Measurements from ENCODE around the gene TWSG1. TPM values are rescaled to one million over a fixed set of nuclear protein-coding genes. Genes with fewer than 3 reads are reported as not detected.

The TWSG1 gene
- total RNA-seq, 1 donor from 2014 or later: 45.4 TPM

DNA sequence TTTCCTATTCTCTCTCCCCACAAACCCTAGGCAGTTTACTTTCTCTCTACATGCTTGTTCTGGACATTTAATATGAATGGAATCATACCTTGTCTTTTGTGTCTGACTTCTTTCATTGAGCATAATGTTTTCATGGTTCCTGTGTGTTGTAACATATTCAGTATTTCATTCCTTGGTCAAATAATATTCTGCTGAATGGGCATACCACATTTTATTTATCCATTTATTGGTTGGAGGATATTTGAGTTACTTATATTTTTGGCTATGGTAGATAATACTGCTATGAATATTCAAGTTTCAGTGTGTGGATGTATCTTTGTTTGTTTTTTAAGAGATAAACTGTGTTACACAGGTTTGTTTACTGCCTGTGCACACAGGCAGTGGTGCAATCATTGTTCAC, 9.0 kb downstream of the TWSG1 start:
- H3K27me3 ChIP-seq: no peaks in the 10 kb centered on the region
- no peak overlapping the region for H3K4me3 ChIP-seq
- TF ChIP-seq POLR2AphosphoS5 (IDR thresholded peaks at IDR 0.05; ENCODE audit: insufficient read depth in 1 of 2, low read depth in 1 of 2): no peak
- TF ChIP-seq POLR2A (IDR thresholded peaks at IDR 0.05): no peak
- TF ChIP-seq, protein P1, sequence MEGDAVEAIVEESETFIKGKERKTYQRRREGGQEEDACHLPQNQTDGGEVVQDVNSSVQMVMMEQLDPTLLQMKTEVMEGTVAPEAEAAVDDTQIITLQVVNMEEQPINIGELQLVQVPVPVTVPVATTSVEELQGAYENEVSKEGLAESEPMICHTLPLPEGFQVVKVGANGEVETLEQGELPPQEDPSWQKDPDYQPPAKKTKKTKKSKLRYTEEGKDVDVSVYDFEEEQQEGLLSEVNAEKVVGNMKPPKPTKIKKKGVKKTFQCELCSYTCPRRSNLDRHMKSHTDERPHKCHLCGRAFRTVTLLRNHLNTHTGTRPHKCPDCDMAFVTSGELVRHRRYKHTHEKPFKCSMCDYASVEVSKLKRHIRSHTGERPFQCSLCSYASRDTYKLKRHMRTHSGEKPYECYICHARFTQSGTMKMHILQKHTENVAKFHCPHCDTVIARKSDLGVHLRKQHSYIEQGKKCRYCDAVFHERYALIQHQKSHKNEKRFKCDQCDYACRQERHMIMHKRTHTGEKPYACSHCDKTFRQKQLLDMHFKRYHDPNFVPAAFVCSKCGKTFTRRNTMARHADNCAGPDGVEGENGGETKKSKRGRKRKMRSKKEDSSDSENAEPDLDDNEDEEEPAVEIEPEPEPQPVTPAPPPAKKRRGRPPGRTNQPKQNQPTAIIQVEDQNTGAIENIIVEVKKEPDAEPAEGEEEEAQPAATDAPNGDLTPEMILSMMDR (IDR thresholded peaks at IDR 0.05): no peak
- intact Hi-C loops (cut with DNase I): no loop called here
- peaks cover 10% of the 10 kb centered on the region for H3K4me1 ChIP-seq
- DNase-seq (ENCODE audit: extremely low spot score in 2 of 2): no peak
- H3K9me3 ChIP-seq: no peaks in the 10 kb centered on the region
- peaks cover 0 to 14% of the 10 kb centered on the region in 2 donors for H3K36me3 ChIP-seq
- no peak overlapping the region for H3K27ac ChIP-seq

- TF ChIP-seq POLR2AphosphoS5 (IDR thresholded peaks at IDR 0.05; ENCODE audit: insufficient read depth in 1 of 2, low read depth in 1 of 2): no peak
- TF ChIP-seq, protein P1 (IDR thresholded peaks at IDR 0.05): no peak
- TF ChIP-seq POLR2A (IDR thresholded peaks at IDR 0.05): no peak
These were observed 12.2 kb downstream of the TWSG1 start for GRCh38 chr18:9346775-9347174.

GRCh38 chr18:9348079-9348671, 13.6 kb downstream of the TWSG1 start:
- Histone ChIP-seq H3K4me1 (peaks cover 13% of the 10 kb centered on the region), H3K4me3 (no peak overlapping the region), H3K36me3 (peaks cover 0 to 10% of the 10 kb centered on the region in 2 donors), H3K9me3 (no peaks in the 10 kb centered on the region), H3K27ac (no peak overlapping the region), H3K27me3 (no peaks in the 10 kb centered on the region)
- DNase-seq (ENCODE audit: extremely low spot score in 2 of 2): no peak
- TF ChIP-seq POLR2AphosphoS5 (IDR thresholded peaks at IDR 0.05; ENCODE audit: insufficient read depth in 1 of 2, low read depth in 1 of 2): no peak
- TF ChIP-seq, protein P1 (IDR thresholded peaks at IDR 0.05): no peak
- no peak for TF ChIP-seq POLR2A (IDR thresholded peaks at IDR 0.05)
- intact Hi-C loops (cut with DNase I): no loop called here

More at GRCh38 chr18:9346775-9347174, 12.2 kb downstream of the TWSG1 start:
- no peak overlapping the region for H3K4me3 ChIP-seq
- H3K9me3 ChIP-seq: no peaks in the 10 kb centered on the region
- H3K27me3 ChIP-seq: no peaks in the 10 kb centered on the region
- no peak overlapping the region for H3K27ac ChIP-seq
- peaks cover 0 to 10% of the 10 kb centered on the region in 2 donors for H3K36me3 ChIP-seq
- no peak for DNase-seq (ENCODE audit: extremely low spot score in 2 of 2)
- H3K4me1 ChIP-seq: peaks cover 13% of the 10 kb centered on the region
- intact Hi-C loops (cut with DNase I): no loop called here

GRCh38 chr18:9348766-9349165, 14.2 kb downstream of the TWSG1 start:
- H3K27ac ChIP-seq: no peak overlapping the region
- intact Hi-C loops (cut with DNase I): no loop called here
- TF ChIP-seq, protein P1 (IDR thresholded peaks at IDR 0.05): no peak
- no peak for TF ChIP-seq POLR2AphosphoS5 (IDR thresholded peaks at IDR 0.05; ENCODE audit: insufficient read depth in 1 of 2, low read depth in 1 of 2)
- no peak for TF ChIP-seq POLR2A (IDR thresholded peaks at IDR 0.05)

GRCh38 chr18:9353596-9353995, 19.0 kb downstream of the TWSG1 start:
- H3K4me3 ChIP-seq: no peak overlapping the region
- H3K27me3 ChIP-seq: no peaks in the 10 kb centered on the region
- peaks cover 2% of the 10 kb centered on the region for H3K4me1 ChIP-seq
- no peak overlapping the region for H3K27ac ChIP-seq
- intact Hi-C loops (cut with DNase I): no loop called here
- no peaks in the 10 kb centered on the region for H3K36me3 ChIP-seq
- DNase-seq (ENCODE audit: extremely low spot score in 2 of 2): no peak
- TF ChIP-seq, protein P1 (IDR thresholded peaks at IDR 0.05): no peak
- no peak for TF ChIP-seq POLR2A (IDR thresholded peaks at IDR 0.05)
- no peak for TF ChIP-seq POLR2AphosphoS5 (IDR thresholded peaks at IDR 0.05; ENCODE audit: insufficient read depth in 1 of 2, low read depth in 1 of 2)
- H3K9me3 ChIP-seq: no peaks in the 10 kb centered on the region

More at GRCh38 chr18:9348766-9349165, 14.2 kb downstream of the TWSG1 start:
- no peak for DNase-seq (ENCODE audit: extremely low spot score in 2 of 2)
- Histone ChIP-seq H3K27me3 (no peaks in the 10 kb centered on the region), H3K36me3 (peaks cover 0 to 10% of the 10 kb centered on the region in 2 donors), H3K9me3 (no peaks in the 10 kb centered on the region), H3K4me1 (peaks cover 13% of the 10 kb centered on the region), H3K4me3 (no peak overlapping the region)

Data from vagina (tissue), 2 donors.